Gastroesophageal sphincter (tissue), 4 donors: Measurements from ENCODE around the gene DCAF12. TPM values are rescaled to one million over a fixed set of nuclear protein-coding genes. Genes with fewer than 3 reads are reported as not detected.

Experiments
- ATAC-seq: fragments of 150-250 bp; one replicate; pipeline ENCODE4 v1.9.1; 2016; ENCODE audit warnings: mild to moderate bottlenecking, moderate library complexity
- H3K27ac ChIP-seq, 4 donors: fragments of 200-600 bp; sonication (generic) in 3 of 4; 1 replicate in 3 of 4; 2 replicates in 1 of 4; pipeline ENCODE4 v1.5.1; 2016 to 2019
- H3K27me3 ChIP-seq: fragments of 200-600 bp; sonication (generic); one replicate; pipeline ENCODE4 v1.5.1; 2019
- H3K36me3 ChIP-seq, 2 donors: fragments of 200-600 bp; sonication (generic); one replicate each; pipeline ENCODE4 v1.5.1; 2019; ENCODE audit warnings: control low read depth in 1 of 2
- H3K4me1 ChIP-seq, 3 donors: fragments of 200-600 bp; sonication (generic); 1 replicate in 2 of 3; 2 replicates in 1 of 3; pipeline ENCODE4 v1.5.1; 2016 to 2019; ENCODE audit warnings: control low read depth in 2 of 3
- H3K4me3 ChIP-seq, 2 donors: fragments of 200-600 bp; sonication (generic); one replicate each; pipeline ENCODE4 v1.5.1; 2019; ENCODE audit warnings: mild to moderate bottlenecking in 1 of 2, moderate library complexity in 1 of 2
- H3K9me3 ChIP-seq, 3 donors: fragments of 200-600 bp; sonication (generic); one replicate each; pipeline ENCODE4 v1.5.1; 2017 to 2019; ENCODE audit warnings: control low read depth in 2 of 3
- CTCF ChIP-seq, 4 experiments: fragments of 200-600 bp in 2 of 4; fragments of 450-650 bp in 2 of 4; sonication (generic) in 1 of 4; IDR thresholded peaks; one replicate each; pipeline ENCODE4 v1.5.1; 2017 to 2019; ENCODE audit warnings: antibody characterized with exemption in 4 of 4, mild to moderate bottlenecking in 2 of 4, moderate library complexity in 2 of 4
- EP300 ChIP-seq: sonication (generic); formaldehyde crosslinking; IDR thresholded peaks from one replicate; pipeline ENCODE4 v1.6.1; 2017; ENCODE audit warnings: antibody characterized with exemption, mild to moderate bottlenecking
- POLR2A ChIP-seq, 2 donors: fragments of 450-650 bp; IDR thresholded peaks; one replicate each; pipeline ENCODE4 v1.6.1; 2017; ENCODE audit warnings: antibody characterized with exemption in 2 of 2, mild to moderate bottlenecking in 2 of 2, moderate library complexity in 1 of 2
- POLR2AphosphoS5 ChIP-seq: sonication (generic); formaldehyde crosslinking; IDR thresholded peaks from one replicate; pipeline ENCODE4 v1.6.1; 2017; ENCODE audit warnings: antibody characterized with exemption
- WGBS, 2 donors: methylation state at CpG; one replicate each; pipeline ENCODE4 v1.1.5; 2018; ENCODE audit warnings: low coverage in 1 of 2; 5-methylcytosine and 5-hydroxymethylcytosine counted together
- total RNA-seq, 4 donors: library from RNA; depleted of rRNA; stranded (reverse); fragments of >200 nt; gene quantifications; one replicate each; pipeline ENCODE4 v1.1.0, GENCODE V29; 2016

Gene DCAF12
- total RNA-seq, 4 donors from 2014 or later = 17.0 to 27.5 (median 24.4) TPM

GRCh38 chr9:34121996-34122395 is 4.5 kb downstream of the DCAF12 start:
- peaks cover 0 to 60% (median 13%) of the 10 kb centered on the region in 3 donors for H3K4me1 ChIP-seq
- H3K27ac ChIP-seq = no peak overlapping the region
- H3K36me3 ChIP-seq = peaks cover 0 to 62% of the 10 kb centered on the region in 2 donors
- no peaks in the 10 kb centered on the region for H3K9me3 ChIP-seq
- H3K27me3 ChIP-seq = no peaks in the 10 kb centered on the region
- no peak for ATAC-seq
- H3K4me3 ChIP-seq = no peak overlapping the region
- WGBS, 2 donors = 49 to 77% methylated on average over 3 of the region's 3 CpGs
- TF ChIP-seq CTCF (IDR thresholded peaks at IDR 0.05) (no peak), POLR2A (IDR thresholded peaks at IDR 0.05) (no peak)

- 60 to 94% methylated on average over 1 to 2 of the region's 3 CpGs for WGBS, 2 donors
- TF ChIP-seq CTCF (IDR thresholded peaks at IDR 0.05) (no peak), EP300 (no peak), POLR2A (IDR thresholded peaks at IDR 0.05) (no peak), POLR2AphosphoS5 (no peak)
- H3K4me1 ChIP-seq = peaks cover 0 to 48% (median 4%) of the 10 kb centered on the region in 3 donors
- no peaks in the 10 kb centered on the region for H3K27me3 ChIP-seq
- no peak for ATAC-seq
- H3K27ac ChIP-seq = no peak overlapping the region
- no peaks in the 10 kb centered on the region for H3K9me3 ChIP-seq
- H3K4me3 ChIP-seq = no peak overlapping the region
- peaks cover 0 to 79% of the 10 kb centered on the region in 2 donors for H3K36me3 ChIP-seq
Measured at GRCh38 chr9:34119713-34120112, 6.8 kb downstream of the DCAF12 start.

GRCh38 chr9:34114436-34114835 is 12.1 kb downstream of the DCAF12 start:
- no peak overlapping the region for H3K4me3 ChIP-seq
- no peak overlapping the region for H3K27ac ChIP-seq
- TF ChIP-seq POLR2A (IDR thresholded peaks at IDR 0.05) = no peak
- no peak for TF ChIP-seq CTCF (IDR thresholded peaks at IDR 0.05)
- no peak for TF ChIP-seq POLR2AphosphoS5
- TF ChIP-seq EP300 = no peak
- ATAC-seq = no peak
- no peaks in the 10 kb centered on the region for H3K9me3 ChIP-seq
- no CpG with 5 or more reads among the region's 4 CpGs for WGBS, 2 donors
- H3K4me1 ChIP-seq = peaks cover 0 to 21% (median 0%) of the 10 kb centered on the region in 3 donors
- peaks cover 0 to 68% of the 10 kb centered on the region in 2 donors for H3K36me3 ChIP-seq
- H3K27me3 ChIP-seq = no peaks in the 10 kb centered on the region

GRCh38 chr9:34106110-34106509 is 20.4 kb downstream of the DCAF12 start:
- Histone ChIP-seq H3K4me1 (peaks cover 0 to 14% (median 0%) of the 10 kb centered on the region in 3 donors), H3K27ac (no peak overlapping the region), H3K4me3 (no peak overlapping the region), H3K9me3 (no peaks in the 10 kb centered on the region), H3K27me3 (no peaks in the 10 kb centered on the region), H3K36me3 (peaks cover 0 to 77% of the 10 kb centered on the region in 2 donors)
- WGBS, 2 donors = 89 to 97% methylated on average over 4 to 5 of the region's 5 CpGs
- ATAC-seq = no peak
- TF ChIP-seq POLR2A (IDR thresholded peaks at IDR 0.05) (no peak), CTCF (IDR thresholded peaks at IDR 0.05) (no peak), EP300 (no peak), POLR2AphosphoS5 (no peak)

GRCh38 chr9:34102796-34103195 is 23.7 kb downstream of the DCAF12 start:
- Histone ChIP-seq H3K27ac (no peak overlapping the region), H3K4me3 (no peak overlapping the region), H3K4me1 (no peaks in the 10 kb centered on the region), H3K27me3 (no peaks in the 10 kb centered on the region), H3K36me3 (peaks cover 0 to 99% of the 10 kb centered on the region in 2 donors), H3K9me3 (no peaks in the 10 kb centered on the region)
- TF ChIP-seq POLR2A (IDR thresholded peaks at IDR 0.05) (no peak), CTCF (IDR thresholded peaks at IDR 0.05) (no peak), POLR2AphosphoS5 (no peak), EP300 (no peak)
- no peak for ATAC-seq
- 89% methylated on average over 6 of the region's 11 CpGs; no CpG with 5 or more reads in 1 of the 2 donors for WGBS, 2 donors
